ENCODE data around the gene RPUSD1.

GRCh38 chr16:769184-769784, 18.9 kb downstream of the RPUSD1 start:
- TF ChIP-seq CTCF (IDR thresholded peaks at IDR 0.05) (no peak), POLR2A (IDR thresholded peaks at IDR 0.05) (no peak)
